Upper lobe of right lung (tissue), 1 donor: Measurements from ENCODE around the gene CDH4. TPM values are rescaled to one million over a fixed set of nuclear protein-coding genes. Genes with fewer than 3 reads are reported as not detected.

Experiments
- ATAC-seq: fragments of 200-7000 bp; cut with Tn5 transposase; one replicate; pipeline ENCODE4 v1.9.1; 2020; ENCODE audit warnings: mild to moderate bottlenecking, moderate library complexity
- DNase-seq: peaks from one replicate; pipeline ENCODE4 v3.0.0-alpha.2; 2020
- H3K27ac ChIP-seq: fragments of 200-600 bp; one replicate; pipeline ENCODE4 v1.8.0; 2022
- H3K27me3 ChIP-seq: fragments of 200-600 bp; one replicate; pipeline ENCODE4 v1.8.0; 2022; ENCODE audit warnings: mild to moderate bottlenecking
- H3K36me3 ChIP-seq: fragments of 200-600 bp; one replicate; pipeline ENCODE4 v1.8.0; 2022
- H3K4me1 ChIP-seq: fragments of 200-600 bp; one replicate; pipeline ENCODE4 v1.8.0; 2022
- H3K4me3 ChIP-seq: fragments of 200-600 bp; one replicate; pipeline ENCODE4 v1.8.0; 2022; ENCODE audit warnings: mild to moderate bottlenecking
- H3K9me3 ChIP-seq: fragments of 200-600 bp; one replicate; pipeline ENCODE4 v1.8.0; 2022
- intact Hi-C: fragments of 100-400 bp; cut with DNase I; formaldehyde crosslinking; loops from one replicate; pipeline ENCODE4 v1.11.0; 2022
- total RNA-seq: library from RNA; stranded (reverse); fragmentation: NEBNext Ultra II Directional; extraction: Animal tissue kit (Norgen Biotek cat#: 25700); gene quantifications from one replicate; pipeline ENCODE4 v1.2.1, GENCODE V29; 2021
- TF ChIP-seq, protein P1 (sequence below): fragments of 200-600 bp; IDR thresholded peaks from one replicate; pipeline ENCODE4 v1.8.0; 2022; ENCODE audit warnings: antibody characterized with exemption
- donor health status: DM: no; HTN: yes; CAD: no; lungs with severe emphysema.

The CDH4 gene
- total RNA-seq, 1 donor from 2014 or later: 0.23 TPM

DNA sequence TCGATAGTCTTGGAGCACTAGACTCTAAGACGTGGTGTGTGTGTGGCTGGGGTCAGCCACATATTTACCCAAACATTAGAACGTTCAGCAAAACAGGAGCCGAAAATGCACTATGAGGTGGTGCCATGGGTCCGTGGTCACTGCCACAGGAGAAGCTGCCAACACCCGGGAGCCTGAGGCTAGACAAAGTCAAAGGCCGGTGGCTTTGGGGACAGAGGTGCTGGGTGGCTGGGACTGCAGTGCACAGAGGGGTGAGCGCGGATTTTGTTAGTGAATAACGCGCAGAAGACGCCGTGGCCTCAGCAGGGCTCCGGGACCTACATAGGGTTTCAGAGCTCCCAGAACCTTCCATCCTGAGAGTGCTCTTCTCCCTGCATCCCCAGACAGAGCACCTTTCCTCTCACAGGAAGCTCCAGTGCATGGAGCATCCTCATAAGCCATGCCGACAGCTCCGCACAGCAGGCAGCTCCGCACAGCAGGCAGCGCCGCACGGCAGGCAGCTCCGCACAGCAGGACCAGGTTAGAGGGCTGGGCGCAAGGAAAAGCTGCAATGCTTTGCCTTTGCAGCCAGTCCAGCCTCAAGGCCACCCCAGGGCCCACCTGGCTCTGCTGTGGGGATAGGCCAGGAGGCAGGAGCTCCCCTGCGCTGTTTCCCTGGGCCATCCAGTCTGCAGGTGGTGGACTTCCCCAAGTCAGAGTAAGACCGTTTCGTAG, 509.5 kb downstream of the CDH4 start:
- Histone ChIP-seq H3K27me3 (peaks cover 24% of the 10 kb centered on the region), H3K4me3 (no peak overlapping the region), H3K4me1 (no peaks in the 10 kb centered on the region), H3K27ac (no peak overlapping the region), H3K9me3 (no peaks in the 10 kb centered on the region), H3K36me3 (no peaks in the 10 kb centered on the region)
- TF ChIP-seq, protein P1, sequence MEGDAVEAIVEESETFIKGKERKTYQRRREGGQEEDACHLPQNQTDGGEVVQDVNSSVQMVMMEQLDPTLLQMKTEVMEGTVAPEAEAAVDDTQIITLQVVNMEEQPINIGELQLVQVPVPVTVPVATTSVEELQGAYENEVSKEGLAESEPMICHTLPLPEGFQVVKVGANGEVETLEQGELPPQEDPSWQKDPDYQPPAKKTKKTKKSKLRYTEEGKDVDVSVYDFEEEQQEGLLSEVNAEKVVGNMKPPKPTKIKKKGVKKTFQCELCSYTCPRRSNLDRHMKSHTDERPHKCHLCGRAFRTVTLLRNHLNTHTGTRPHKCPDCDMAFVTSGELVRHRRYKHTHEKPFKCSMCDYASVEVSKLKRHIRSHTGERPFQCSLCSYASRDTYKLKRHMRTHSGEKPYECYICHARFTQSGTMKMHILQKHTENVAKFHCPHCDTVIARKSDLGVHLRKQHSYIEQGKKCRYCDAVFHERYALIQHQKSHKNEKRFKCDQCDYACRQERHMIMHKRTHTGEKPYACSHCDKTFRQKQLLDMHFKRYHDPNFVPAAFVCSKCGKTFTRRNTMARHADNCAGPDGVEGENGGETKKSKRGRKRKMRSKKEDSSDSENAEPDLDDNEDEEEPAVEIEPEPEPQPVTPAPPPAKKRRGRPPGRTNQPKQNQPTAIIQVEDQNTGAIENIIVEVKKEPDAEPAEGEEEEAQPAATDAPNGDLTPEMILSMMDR: no peak
- DNase-seq (peak; percentile 48), ATAC-seq (no peak)
- intact Hi-C loops: no loop called here

DNA sequence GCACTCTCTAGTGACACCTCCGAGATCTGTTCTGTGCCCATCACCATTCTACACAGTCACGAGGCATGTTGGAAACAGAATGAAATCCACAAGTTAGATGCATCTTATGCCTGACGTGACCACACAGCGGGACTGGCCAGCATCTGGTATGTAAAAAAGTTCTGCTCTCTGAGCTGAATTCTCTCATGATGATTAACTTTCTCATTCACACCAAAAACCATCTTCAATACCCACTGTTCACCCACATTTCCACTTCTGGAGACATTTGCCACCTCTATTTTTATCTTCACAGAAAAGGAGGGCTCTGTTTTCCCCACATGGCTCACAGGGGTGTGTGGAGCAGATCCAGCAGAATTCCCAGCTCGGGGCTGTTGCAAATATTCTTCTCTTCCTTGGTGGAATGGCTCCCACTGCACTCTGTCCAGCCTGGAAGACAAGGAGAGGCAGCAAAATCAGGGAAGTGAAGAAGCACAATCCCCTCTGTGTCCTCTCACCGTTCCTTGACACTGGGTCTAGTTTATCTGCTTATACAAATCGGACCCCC, 510.2 kb downstream of the CDH4 start:
- Histone ChIP-seq H3K36me3 (no peaks in the 10 kb centered on the region), H3K4me1 (no peaks in the 10 kb centered on the region), H3K9me3 (no peaks in the 10 kb centered on the region), H3K4me3 (no peak overlapping the region), H3K27ac (no peak overlapping the region), H3K27me3 (peaks cover 24% of the 10 kb centered on the region)
- TF ChIP-seq, protein P1: no peak
- intact Hi-C loops: no loop called here
- ATAC-seq (no peak), DNase-seq (no peak)

GRCh38 chr20:61762886-61763739, 511.1 kb downstream of the CDH4 start:
- TF ChIP-seq, protein P1: no peak
- Histone ChIP-seq H3K36me3 (no peaks in the 10 kb centered on the region), H3K27me3 (peaks cover 20% of the 10 kb centered on the region), H3K27ac (no peak overlapping the region), H3K9me3 (no peaks in the 10 kb centered on the region), H3K4me1 (no peaks in the 10 kb centered on the region), H3K4me3 (no peak overlapping the region)
- ATAC-seq: no peak
- intact Hi-C loops: no loop called here
- DNase-seq: no peak

DNA sequence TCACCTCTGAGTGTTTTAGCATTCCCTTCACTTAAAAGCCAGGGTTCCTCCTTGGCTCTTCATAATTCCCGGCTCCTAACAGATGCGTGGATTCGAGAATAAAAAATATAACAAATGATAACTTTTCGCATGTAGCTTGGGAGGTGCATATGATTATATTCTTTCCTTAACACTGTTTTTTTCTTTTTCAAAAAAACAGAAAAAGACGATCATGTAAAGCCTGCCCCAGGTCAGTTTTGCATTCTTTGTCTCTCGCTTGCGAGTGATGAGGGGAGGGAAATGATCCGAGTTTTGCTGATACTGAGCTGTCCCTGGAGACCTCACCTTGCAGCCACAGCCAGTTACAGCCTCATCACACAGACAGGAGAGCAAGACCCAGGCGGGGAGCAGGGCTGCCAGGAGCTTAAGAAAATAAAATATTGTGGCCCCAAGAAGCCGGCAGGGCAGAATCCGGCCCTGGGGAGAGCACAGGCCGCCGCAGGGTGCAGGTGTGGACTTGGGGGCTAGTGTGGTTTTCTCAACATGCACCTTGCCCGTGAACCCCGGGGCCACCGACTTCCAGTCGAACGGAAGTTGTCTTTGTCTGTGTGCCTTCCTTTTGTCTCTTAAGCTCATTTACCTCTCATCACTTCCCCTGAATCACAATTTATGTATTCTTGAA, 511.8 kb downstream of the CDH4 start:
- ATAC-seq (no peak), DNase-seq (no peak)
- Histone ChIP-seq H3K27ac (no peak overlapping the region), H3K4me1 (no peaks in the 10 kb centered on the region), H3K27me3 (peaks cover 20% of the 10 kb centered on the region), H3K9me3 (no peaks in the 10 kb centered on the region), H3K36me3 (no peaks in the 10 kb centered on the region), H3K4me3 (no peak overlapping the region)
- TF ChIP-seq, protein P1: no peak
- intact Hi-C loops: no loop called here

- intact Hi-C loops: no loop called here
- ATAC-seq (no peak), DNase-seq (no peak)
- Histone ChIP-seq H3K36me3 (no peaks in the 10 kb centered on the region), H3K4me1 (no peaks in the 10 kb centered on the region), H3K27me3 (peaks cover 20% of the 10 kb centered on the region), H3K27ac (no peak overlapping the region), H3K9me3 (no peaks in the 10 kb centered on the region), H3K4me3 (no peak overlapping the region)
- TF ChIP-seq, protein P1: no peak
Measured at GRCh38 chr20:61764471-61765025, 512.5 kb downstream of the CDH4 start.
